GM10266 (cell line): ENCODE data around the gene DHDH.
"Not testable (repeated sequence)": the region's sequence is repeated elsewhere in the genome, so short reads cannot be mapped to it uniquely, and the experiment has no call there.

Source experiments
- DNase-seq: peaks from one replicate; pipeline ENCODE4 v3.0.0; 2012; ENCODE audit errors: extremely low spot score
- CTCF ChIP-seq: IDR thresholded peaks from 2 replicates; pipeline ENCODE4 v1.5.1; 2012; ENCODE audit warnings: mild to moderate bottlenecking, low read depth; ENCODE audit not compliant: control insufficient read depth, insufficient read depth; ENCODE audit errors: missing control alignments

DHDH gene

GRCh38 chr19:48897181-48897580 is 36.3 kb upstream of the DHDH start:
- TF ChIP-seq CTCF: no peak
- no peak for DNase-seq

GRCh38 chr19:48899386-48899749 is 34.1 kb upstream of the DHDH start:
- DNase-seq: not testable (repeated sequence)

GRCh38 chr19:48899781-48900476 is 33.6 kb upstream of the DHDH start, which contains the start of gene NUCB1:
TSS of gene NUCB1 (plus strand) at chr19:48900312. CDS start at chr19:48900797, 485 bp downstream.
- no peak for TF ChIP-seq CTCF
- peak; percentile 97 for DNase-seq

GRCh38 chr19:48900477-48901406 is 32.8 kb upstream of the DHDH start:
- peak; percentile 61 for DNase-seq
- TF ChIP-seq CTCF: no peak

- not testable (repeated sequence) for DNase-seq
Observed at GRCh38 chr19:48902291-48902690, 31.2 kb upstream of the DHDH start.

- not testable (repeated sequence) for DNase-seq
Observed at GRCh38 chr19:48903788-48904187, 29.7 kb upstream of the DHDH start.

- DNase-seq: no peak
- TF ChIP-seq CTCF: no peak
Observed at GRCh38 chr19:48905664-48906063, 27.8 kb upstream of the DHDH start.

- no peak for DNase-seq
- no peak for TF ChIP-seq CTCF
Observed at GRCh38 chr19:48906324-48906723, 27.2 kb upstream of the DHDH start.
